HG03520 (cell line): ENCODE data around the gene CRY1.

Source experiments
- ATAC-seq: cut with Tn5 transposase; IDR thresholded peaks from one replicate; pipeline ENCODE4 v1.9.1; 2021; ENCODE audit warnings: mild to moderate bottlenecking, moderate library complexity; ENCODE audit not compliant: unreplicated experiment

The CRY1 gene

GRCh38 chr12:107093417-107094182 lies at the start of gene CRY1:
Gene CRY1 (minus strand): TSS chr12:107093549. CDS start chr12:107092961, 588 bp downstream.
- ATAC-seq, result peak; percentile 82

- no peak for ATAC-seq
Observed at GRCh38 chr12:107139787-107140186, 46.4 kb upstream of the CRY1 start.

DNA sequence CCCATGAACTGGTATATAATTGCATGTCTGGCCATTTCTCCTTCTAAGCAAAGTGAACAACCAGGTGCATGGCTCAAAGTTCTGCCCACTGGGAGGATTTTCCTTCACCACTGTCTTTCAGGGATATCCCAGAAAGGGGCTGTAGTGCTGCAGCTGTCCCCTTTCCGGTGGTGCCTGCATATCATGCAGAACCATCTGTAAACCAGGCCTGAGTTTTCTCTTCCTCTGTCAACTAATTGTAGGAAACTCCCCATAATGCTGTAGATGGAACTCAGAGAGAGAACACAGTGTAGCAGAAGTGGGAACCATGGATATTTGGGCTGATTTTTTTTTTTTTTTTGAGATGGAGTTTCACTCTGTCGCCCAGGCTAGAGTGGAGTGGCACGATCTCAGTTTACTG lies 45.6 kb upstream of the CRY1 start:
- no peak for ATAC-seq

DNA sequence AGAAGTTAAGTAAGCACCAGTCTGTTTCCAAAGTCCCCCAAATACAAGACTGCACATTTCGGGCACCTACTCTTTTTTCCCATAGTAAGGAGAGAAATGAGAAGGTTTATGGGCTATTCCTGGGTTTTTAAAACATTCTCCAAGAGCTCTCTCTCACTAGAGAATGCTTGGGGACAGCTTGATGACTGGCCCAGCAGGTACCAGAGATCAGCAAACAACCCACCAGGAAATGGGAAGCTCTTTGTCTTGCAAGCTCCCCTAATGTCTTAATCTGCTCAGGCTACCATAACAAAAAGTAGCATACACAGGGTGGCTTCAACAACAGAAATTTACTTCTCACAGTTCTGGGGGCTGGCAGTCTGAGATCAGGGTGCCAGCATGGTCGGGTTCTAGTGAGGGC lies 41.8 kb upstream of the CRY1 start:
- ATAC-seq, result no peak

GRCh38 chr12:107134558-107134957 lies 41.2 kb upstream of the CRY1 start:
- ATAC-seq, result no peak

- no peak for ATAC-seq
Observed at GRCh38 chr12:107133462-107133861, 40.1 kb upstream of the CRY1 start.

DNA sequence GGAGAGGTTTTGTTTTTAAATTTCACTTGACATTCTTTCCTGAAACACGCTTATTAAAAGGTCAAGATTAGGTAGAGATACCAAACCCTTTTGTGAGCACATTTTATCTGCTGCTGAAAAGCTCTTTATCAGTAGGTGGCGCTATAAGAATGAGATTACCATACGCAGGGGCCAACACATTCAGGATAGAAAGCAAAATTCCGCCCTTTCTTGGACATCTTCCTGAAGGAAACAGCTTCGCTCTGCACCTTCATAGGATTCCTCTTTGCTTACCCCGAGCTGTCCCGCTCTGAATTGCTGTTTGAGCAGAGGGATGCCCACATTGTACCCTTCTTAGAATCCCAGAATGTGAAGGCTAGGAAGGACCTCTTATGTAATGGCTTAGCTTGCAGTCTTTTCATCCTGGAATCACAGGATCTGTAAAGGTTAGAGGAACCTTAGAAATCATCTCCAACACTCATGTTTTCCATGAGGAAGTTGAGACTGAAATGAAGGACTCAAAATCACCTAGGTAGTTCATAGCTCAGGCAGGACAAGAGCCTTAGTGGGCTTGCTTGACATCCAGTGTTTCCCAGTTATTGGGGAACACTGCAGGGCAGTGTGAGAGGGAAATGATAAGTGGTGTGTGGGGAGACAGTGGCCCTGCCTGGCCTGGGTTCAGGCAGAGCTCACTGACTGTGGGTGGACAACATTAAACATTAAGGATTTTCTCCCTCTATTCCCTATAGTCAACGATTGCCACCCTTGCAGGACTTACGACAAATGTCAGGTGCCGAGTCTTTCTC lies 38.7 kb upstream of the CRY1 start:
- ATAC-seq, result no peak

DNA sequence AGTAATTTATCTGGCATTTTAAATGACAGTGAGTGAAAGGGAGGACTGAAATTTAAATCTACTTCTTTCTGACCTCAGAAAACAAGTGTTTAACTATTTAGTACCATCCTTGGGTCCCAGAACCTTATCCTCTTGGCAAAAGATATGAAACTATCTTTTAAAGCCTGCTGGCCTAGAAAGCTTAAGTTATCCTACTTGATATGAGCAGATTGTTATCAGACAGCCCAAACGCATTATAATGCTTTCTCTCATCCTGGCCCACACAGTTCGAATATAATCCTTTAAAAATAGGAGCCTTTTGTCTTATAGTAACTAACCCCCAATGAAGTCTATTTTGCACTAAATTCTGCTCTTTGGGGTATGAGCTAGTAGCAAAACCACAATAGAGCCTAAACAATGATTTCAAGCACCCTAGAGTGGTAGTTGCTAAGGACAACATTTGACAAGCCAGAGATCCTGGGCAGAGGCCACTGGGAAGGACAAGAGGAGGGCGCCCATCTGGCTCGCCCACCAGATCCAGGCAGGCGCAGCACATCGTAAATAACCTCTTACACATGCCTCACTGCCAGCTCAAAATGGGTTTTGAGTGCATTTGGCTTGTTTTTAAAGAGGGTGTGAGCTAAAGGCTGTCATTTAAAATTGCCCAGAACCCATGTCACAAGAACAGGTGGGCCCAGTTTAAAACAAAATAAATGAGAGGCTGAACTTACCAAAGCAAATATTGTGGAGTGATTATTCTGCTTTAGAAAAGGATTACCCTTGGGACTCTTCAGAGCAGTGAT lies 37.7 kb upstream of the CRY1 start:
- ATAC-seq, result no peak

DNA sequence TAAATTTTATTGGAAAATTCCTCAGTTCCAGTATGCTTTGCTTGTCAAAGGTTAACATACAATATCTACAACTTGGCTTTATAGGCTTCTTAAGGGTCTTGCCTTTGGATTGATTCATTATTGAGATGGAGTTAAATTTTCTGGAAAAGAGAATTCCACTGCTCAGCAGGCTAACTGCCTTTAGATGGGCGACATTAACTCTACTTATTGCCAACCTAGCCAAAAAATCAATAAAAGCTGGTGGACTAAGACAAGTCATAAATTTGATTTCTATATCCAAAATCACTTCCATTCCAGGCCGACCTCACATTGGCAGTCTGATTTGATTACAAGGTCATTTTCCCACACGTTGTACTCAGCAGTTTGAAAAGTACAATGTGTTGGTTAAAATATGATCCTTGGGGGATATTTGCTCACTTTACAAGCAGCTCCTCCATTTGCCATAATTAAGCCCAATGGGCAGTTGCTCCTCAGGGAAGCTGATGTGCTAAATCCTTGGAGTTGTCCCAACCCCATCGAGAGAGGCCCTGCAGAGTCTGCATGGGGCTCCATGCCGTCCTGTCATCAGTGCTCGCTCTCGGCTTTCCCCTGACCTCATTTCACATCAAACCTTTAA lies 36.1 kb upstream of the CRY1 start:
- ATAC-seq, result no peak

DNA sequence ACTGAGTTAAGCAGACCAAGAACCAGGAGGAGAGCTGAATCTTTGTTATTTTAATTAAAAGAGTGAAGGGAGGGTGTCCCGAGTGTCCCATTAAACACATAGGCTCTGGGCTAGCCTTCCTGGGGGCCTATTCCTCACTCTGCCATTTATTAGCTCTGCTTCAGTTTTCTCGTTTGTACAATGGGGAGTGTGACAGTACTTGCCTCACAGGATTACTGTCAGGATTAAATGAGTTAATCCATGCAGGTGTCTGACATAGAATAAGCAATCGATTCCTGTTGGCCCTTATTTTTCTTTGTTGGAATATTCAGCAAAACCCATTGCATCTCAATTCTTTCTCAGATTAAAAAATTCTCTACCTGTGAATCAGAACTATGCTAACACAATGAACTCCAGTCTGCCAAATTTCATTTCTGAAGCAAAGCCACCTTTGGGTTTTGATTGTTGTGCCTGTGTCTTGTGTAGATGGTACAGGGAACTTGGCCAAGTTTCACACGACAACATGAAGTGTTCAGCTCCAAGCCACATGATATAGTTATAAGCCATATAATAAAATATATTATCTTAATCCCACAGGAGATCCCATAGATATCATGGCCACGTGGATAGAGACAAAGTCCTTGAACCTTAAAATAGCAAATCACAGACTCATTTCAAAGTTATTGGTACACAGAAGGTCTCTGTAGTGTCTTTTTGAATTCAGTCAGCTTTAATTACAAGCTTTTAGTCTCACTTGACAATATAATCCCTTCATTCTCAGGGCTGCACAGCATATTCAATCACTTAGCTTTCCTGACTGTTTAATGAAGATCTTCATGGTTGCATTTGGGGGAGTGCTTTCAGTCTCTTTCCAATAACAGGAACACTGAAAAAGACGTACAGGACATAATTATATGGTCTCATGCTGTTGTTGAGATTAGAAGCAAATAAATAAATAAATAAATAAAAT lies 34.4 kb upstream of the CRY1 start:
- no peak for ATAC-seq

DNA sequence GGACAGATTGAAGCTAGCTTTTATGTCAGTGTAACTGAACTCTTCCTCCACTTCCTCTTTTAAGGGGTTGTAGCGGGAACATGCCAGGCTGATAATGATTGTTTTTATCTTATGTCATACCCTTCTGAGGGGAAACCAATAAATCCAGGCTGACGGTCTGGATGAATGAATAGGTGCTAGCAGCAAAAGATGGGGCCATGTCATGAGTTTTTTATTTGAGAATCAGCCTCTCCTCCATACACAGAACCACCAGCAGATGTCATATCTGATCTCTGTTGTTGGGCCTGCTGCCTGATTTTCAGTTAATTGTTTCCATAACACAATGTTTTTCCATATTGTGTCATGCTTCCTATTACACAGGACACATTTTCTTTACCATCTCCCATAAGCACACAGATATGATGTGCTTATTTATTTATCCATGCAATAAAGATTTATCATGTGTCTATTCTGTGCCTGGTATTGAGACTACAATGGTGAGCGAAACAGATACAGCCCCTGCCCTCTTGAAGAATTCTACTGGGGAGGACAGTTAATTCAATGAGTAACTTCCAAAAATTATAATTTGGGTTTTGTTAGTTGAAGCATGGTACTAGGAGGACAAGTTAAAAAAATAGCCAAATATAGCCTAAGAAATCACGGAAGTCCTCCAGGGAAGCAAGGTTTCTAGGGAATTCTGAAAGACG lies 33.6 kb upstream of the CRY1 start:
- ATAC-seq, result no peak

DNA sequence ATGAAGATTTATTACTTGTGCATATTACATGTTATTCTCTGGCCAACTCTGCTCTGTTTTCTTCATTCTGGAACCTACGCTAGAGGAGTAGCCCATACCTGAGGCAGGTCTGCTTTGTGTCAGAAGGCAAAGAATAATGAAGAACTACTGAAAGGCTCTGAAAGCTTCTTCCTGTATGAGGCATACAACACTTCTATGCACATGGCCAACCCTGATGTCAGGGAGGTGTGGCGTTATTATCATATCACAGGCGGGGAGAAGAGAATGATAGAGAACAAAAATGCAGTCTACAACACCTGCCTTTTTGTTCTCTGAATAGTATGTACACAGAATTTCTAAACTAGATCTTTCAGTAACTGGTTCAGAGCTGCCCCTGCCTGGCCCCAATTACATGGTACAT lies 32.5 kb upstream of the CRY1 start:
- no peak for ATAC-seq

DNA sequence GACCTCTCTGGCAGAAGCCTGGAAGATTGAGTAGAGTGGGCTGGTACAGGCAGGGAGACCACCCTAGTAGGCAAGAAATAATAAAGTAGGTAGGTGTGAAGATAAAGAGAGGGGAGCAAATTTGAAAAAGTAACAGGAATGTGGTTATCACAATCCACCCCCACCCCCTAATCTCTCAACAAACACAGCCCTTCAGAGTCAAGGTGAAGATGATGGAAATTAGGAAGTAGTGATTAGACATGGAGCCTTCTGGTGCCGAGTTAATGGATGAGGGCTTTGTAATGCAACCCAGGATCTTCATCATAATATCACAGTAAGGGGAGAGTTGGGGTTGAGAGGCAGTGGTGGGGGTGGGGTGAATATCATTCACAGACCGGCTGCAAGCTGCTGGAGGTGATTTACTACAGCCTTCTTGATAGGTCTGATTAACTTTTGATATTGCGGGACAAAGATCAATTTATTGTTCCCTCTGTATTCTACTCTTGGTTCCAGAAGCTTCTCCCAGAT lies 29.2 kb upstream of the CRY1 start:
- no peak for ATAC-seq

DNA sequence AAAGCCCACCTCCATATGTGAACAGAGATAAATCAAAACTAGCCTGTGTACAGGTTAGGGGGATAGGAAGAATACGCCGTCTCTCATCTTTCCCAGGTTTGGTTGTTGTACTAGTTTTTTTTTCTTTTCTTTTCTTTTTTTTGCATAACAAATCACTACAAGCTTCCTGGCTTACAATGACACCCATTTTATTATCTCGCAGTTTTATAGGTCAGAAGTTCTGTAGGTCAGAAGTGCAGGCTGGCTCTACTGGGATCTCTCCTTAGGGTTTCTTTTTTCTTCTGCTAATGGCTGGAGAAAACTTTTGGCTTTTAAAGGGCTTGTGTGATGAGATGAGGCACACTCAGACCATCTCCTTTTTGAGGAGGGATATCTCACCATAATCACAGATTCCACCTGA lies 25.7 kb upstream of the CRY1 start:
- ATAC-seq, result no peak

GRCh38 chr12:107118624-107119023 lies 25.3 kb upstream of the CRY1 start:
- ATAC-seq, result no peak

- ATAC-seq, result no peak
Observed at GRCh38 chr12:107115119-107115518, 21.8 kb upstream of the CRY1 start.

- ATAC-seq, result no peak
Observed at GRCh38 chr12:107111314-107111713, 18.0 kb upstream of the CRY1 start.

DNA sequence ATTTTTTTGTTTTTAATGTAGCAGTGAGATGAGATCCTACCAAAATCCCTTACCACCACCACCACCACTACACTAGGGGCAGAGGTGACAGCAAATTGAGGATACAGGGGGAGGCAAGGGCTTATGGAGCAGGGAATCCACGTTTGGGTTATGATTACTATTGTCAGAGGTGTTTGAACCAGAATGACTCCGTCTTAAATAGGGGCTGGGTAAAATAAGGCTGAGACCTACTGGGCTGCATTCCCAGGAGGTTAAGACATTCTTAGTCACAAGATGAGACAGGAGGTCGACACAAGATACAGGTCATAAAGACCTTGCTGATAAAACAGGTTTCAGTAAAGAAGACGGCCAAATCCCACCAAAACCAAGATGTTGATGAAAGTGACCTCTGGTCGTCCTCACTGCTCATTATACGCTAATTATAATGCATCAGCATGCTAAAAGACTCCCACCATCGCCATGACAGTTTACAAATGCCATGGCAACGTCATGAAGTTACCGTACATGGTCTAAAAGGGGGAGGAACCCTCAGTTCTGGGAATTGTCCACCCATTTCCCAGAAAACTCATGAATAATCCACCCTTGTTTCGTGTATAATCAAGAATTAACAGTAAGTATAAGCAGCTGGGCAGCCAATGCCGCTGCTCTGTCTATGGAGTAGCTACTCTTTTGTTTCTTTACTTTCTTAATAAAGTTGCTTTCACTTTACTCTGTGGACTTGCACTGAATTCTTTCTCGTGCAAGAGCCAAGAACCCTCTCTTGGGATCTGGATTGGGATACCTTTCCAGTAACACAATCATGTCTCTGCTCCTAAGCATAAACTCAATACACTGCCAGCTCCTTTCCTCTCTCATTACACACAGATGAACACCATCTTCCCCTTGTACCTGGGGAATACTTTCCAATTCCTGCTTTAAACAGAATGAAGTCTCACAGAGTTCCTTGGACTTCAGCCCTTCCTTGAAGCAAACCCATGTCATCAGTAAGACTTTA lies 16.7 kb upstream of the CRY1 start:
- ATAC-seq, result no peak
